Measurements from ENCODE around the gene DNAJB8.

Gene DNAJB8

DNA sequence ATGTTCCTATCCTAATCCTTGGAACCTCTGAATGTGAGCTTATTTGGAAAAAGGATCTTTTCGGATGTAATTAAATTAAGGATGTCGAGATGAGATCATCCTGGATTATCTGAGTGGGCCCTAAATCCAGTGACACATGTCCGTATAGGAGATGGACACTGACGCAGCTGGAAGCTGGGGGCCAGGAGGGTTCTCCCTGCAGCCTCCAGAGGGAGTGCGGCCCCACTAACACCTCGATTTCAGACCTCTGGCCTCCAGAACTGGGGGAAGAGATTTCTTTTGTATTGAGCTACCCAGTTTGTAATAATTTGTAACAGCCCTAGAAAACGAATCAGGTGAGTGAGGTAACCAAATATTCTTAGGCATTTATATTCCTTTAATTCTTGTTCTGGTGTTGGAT, 2.5 kb downstream of the DNAJB8 start:
- DNase-seq (ENCODE audit: low spot score), result no peak

DNA sequence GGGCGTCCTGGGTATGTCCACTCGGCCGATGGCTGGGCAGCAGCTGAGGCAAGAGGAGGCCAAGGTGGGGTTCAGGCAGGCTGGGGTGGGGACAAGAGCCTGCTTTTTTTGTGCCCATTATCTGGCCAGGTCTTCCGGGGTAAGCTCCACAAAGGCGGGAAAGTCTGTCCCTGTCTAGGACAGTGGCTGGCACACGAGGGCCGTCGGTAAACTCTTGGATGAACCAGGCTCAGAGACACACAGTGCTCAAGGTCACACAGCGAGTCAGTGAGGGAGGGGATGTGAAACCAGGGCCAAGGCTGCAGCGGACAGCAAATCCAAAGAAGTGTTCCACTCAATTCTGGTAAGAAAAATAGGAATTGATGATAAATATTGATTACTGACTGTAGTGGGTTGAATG, 2.9 kb downstream of the DNAJB8 start:
- no peak for DNase-seq (ENCODE audit: low spot score)

GRCh38 chr3:128463354-128463753, 3.3 kb downstream of the DNAJB8 start:
- no peak for DNase-seq (ENCODE audit: low spot score)

GRCh38 chr3:128462931-128463330, 3.8 kb downstream of the DNAJB8 start:
- DNase-seq (ENCODE audit: low spot score), result no peak

GRCh38 chr3:128462341-128462910, 4.3 kb downstream of the DNAJB8 start:
- DNase-seq (ENCODE audit: low spot score), result no peak

DNA sequence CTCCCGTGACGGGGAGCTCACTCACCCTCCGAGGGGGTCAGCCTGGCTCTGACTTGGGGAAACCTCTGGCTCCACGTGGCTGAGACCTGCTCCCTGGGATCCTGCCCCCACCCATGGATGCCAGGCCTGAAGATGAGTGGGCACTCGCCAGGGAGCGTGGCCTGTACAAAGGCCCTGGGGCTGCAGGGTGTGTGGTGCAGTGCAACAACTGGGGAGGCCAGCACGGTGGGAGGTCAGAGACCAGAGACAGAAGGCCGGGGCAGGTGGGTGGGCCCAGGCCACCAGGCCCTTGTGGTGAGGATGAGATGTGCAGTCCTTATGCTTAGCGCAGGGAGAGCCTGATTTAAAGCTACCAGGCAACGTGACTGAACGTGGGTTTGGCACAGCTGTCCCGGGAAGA, 5.0 kb downstream of the DNAJB8 start:
- DNase-seq (ENCODE audit: low spot score), result no peak

DNA sequence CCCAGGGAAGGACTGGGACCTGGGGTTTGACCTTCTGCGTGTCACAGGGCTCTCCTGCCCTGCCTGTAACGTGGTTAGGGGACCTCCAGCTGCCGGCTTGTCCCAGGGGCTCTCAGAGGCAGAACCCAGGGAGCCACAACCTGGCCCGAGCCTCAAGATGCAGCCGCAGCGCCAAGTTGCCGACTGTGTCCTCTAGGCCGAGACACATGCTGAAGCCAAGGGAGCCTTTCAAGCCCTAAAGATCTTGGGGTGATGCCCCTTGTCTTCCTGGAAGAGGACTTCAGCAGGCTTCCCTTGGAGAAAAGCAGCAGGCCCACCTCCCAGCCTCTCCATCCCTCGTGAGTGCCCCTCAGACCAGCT, 7.2 kb downstream of the DNAJB8 start:
- no peak for DNase-seq (ENCODE audit: low spot score)

GRCh38 chr3:128458746-128459460, 7.8 kb downstream of the DNAJB8 start:
- DNase-seq (ENCODE audit: low spot score), result no peak

GRCh38 chr3:128457937-128458336, 8.8 kb downstream of the DNAJB8 start:
- DNase-seq (ENCODE audit: low spot score), result no peak

GRCh38 chr3:128456776-128457715, 9.6 kb downstream of the DNAJB8 start:
- no peak for DNase-seq (ENCODE audit: low spot score)

DNA sequence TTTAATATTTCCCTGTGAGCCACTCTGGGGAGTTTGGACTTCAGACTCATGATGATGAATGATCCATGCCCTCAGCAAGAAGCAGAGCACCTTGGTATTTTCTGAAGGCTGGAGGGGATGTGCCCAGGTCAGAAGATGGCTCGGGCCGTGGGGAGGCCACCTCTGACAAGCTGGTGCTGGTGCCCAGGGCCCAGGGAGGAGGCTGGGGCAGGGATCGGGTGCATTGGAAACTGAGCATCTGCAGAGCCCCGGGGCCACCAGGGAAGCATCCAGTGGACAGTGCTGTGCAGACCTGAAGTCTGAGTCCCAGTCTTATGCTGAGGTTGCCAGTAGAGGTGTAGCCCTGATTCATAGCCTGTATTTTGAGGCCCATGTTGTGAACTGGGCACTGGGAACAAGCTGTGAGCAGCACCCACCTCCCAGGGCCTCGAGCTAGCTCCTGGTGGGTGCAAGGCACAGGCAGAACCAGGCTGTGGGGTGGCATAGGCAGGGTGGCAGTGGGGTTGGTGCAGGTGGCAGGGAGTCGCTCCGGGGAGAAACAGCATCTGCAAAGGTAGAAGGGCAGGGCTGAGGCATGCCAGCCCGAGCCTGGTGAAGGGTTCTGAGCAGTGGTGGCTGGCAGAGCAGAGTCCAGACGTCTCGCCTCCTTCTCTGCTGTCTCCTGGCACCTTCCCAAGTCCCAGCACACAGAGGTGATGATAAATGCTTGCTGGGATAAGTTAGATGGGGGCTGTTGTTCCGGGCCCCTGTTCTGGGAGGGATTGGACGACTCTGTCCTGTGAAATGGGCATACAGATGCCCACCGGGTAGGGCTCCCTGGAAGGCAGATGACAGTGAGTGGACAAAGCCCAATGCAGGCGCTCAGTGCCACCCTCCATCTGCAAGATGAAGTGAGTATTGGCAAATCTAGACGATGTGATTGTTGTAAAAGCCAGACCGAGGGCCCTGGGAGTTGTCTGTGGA, 10.6 kb downstream of the DNAJB8 start:
- no peak for DNase-seq (ENCODE audit: low spot score)

- no peak for DNase-seq (ENCODE audit: low spot score)
These were observed 11.6 kb downstream of the DNAJB8 start for GRCh38 chr3:128455116-128455515.

DNA sequence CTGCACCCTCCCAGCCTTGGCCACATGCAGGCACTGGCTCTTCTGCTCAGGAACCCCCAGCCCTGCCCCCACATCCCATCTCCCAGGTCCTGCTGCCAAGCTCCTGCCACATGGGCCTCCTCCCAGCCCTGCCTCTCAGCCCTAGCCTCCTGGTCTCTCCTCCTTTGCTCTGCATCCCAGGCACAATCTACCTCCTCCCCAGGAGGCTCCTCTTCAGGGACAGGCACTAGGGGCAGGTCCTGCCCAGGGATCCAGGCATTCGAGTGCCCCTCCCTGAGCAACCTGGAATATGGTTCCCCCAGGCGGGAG, 12.4 kb downstream of the DNAJB8 start:
- no peak for DNase-seq (ENCODE audit: low spot score)

DNA sequence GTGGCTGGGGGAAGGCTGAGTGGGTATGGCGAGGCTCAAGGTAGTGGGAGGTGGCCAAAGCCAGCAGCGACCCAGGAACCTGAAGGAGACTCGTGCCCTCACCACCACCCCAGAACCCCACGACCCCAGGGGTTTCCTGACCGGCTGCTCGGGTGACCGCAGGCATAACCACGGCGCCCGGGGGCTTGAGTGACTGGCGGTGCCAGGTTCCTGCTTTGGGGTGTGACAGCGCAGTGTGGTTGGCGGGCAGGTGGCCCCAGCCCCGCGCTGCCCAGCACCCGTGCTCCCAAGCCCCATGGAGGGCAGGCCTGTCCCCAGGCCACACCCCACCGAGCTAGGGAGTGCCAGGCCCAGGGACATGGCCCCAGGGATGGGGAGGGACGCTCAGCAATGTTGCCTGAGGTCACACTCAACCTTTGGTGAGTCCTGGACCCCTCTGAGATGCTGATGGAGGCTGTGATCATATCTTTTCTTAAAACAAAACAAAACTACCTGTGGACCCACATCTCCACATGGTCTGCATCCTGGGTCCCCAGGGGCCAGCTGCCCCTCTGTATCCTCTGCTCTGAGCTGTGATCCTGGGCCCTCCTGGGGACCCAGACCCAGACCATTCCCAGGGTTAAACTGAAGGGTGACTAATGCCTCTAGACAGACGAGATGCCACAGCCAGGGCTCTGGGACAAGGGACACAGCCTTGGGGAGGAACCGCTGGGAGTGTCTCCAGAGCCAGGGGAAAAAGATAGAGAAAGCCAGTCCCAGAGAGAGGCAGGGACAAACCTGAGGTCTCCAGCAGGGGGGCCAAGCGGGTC, 13.0 kb downstream of the DNAJB8 start:
- DNase-seq (ENCODE audit: low spot score), result no peak

- no peak for DNase-seq (ENCODE audit: low spot score)
These were observed 13.9 kb downstream of the DNAJB8 start for GRCh38 chr3:128452678-128453275.

GRCh38 chr3:128452120-128452519, 14.6 kb downstream of the DNAJB8 start:
- no peak for DNase-seq (ENCODE audit: low spot score)

DNA sequence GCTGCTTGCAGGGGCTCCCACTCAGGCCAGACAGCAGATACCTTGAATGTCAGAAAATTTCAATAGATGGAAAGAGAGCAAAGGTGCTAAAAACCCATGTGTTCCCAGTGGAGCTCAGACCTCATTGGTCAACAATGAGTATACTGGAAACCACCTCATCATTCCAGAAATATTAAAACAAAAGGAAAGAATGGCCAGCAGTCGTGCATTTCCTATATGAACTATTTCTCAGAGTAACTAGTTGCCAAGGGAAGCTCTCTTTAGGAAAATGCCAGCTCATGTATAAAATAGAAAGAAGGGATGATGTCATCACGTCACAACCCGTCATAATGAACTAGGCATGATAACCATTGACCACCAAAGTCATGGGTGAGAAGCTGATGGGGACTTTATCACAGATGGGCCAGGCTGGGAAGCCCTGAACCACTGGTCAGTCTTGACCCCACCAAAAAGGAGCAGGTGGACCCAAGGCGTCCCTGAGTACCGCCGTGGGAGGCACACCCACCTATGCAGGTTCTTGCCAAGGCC, 17.5 kb downstream of the DNAJB8 start:
- no peak for DNase-seq (ENCODE audit: low spot score)

DNA sequence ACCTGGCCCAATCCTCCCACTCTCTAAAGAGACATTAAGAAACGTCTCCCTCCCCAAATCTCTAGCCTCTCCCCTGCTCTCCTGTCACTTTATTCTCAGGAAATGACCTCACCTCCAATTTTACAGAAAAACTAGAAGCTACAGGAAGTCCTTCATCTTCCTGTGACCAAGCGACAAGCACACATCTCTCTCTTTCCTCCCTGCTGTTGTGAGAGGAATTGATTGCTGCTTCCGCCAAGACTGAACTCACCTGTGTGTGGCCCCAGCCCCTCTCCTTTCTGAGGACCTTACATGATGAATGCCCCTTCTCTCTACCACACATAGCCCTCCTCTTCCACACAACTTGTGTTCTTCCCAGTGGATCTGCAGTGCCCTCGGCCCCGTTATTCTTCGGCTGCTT, 18.2 kb downstream of the DNAJB8 start:
- no peak for DNase-seq (ENCODE audit: low spot score)

DNA sequence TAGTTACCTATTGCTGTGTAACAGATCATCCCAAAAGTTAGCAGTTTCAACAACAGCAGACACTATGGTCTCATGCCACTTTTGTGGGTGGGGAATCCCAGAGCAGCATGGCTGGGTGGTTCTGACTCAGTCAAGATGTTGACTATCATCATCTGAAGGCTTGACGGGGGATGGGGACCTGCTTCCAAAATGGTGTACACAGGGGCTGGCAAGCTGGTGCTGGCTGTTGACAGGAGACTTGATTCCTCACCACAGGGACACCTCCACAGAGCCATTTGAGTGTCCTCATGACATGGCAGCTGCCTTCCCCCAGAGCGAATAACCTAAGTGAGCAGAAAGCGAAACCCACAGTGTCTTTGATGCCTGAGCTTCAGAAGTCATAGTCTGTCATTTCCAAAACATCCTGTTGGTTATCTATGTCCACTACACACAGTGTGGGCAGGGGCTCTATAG, 19.1 kb downstream of the DNAJB8 start:
- DNase-seq (ENCODE audit: low spot score), result no peak

GRCh38 chr3:128446821-128447220, 19.9 kb downstream of the DNAJB8 start:
- no peak for DNase-seq (ENCODE audit: low spot score)
